NCI-H524 treated with DMSO at 0.1 percent for 48 hours (cell line): ENCODE data around the gene KATNIP.

Experiments
- DNase-seq: peaks from one replicate; lab custom pipeline; 2025; lab: John Stamatoyannopoulos, UW

The KATNIP gene

DNA sequence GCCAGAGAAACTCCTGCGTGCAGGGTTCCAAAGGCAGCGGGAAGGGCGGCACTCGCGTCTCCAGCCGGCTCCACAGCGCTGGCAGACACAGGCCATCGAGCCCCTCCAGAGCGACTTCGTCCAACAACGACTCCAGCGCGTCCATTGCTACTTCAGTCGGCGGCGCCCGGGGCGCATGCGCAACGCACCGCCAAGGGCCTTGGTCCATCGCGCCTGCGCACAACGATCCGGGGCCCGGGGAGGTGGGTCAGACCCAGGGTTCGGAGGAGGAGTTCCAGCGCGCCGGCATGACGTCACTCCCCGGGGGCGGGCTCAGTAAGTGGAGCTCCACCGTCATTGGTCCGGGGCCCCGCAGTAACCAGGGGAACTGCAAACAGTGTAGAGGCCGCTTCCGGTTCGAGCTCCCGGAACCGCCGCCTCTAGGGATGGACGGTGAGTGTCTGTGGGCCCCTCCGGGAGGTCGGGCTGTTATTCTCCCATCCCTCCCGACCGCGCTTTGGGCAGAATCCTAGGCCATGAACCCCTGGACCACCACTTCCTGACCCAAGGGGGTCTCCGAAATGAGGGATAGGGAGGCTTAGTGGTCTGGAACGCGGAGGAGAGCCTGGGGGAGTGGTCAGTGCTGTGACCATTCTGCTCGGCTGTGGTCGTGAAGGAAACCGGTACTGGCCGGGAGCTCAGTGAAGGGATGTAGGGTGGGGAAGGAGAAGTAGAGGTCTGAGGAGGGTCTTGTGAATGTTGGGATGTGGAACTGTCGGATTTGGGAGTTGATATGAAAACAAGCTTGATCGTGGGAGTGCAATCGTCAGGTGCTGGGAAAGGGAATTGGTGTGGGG, at the start of gene KATNIP, which contains the start of gene GTF3C1:
TSS of gene KATNIP (plus strand) at position 399 of the 836 bp plus-strand sequence. CDS start at position 426, 27 bp downstream.
TSS of gene GTF3C1 (minus strand) at position 168 of the 836 bp plus-strand sequence. CDS start at position 145, 23 bp downstream.
- DNase-seq: peak; percentile 91

GRCh38 chr16:27500801-27501200, 49.1 kb upstream of the KATNIP start:
- no peak for DNase-seq

DNA sequence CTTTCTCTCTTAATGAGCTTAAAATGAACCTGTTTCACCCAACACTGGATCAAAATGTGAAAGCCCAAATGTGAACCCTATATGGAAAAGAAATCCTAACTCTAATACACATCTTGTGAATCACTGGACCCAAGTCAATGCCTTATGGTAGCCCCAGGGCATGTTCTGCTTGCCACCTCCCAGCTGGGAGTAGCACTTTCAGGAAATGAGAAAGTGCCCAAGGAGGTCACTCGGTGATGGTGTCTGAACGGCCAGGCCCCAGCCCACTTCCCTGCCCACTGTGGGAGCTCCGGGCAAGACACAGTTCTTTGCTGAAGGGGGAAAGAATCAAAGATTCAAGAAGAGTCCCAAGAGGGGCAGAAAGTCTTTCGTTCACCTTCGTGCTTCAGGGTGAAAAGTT, 46.3 kb upstream of the KATNIP start:
- DNase-seq: no peak

DNA sequence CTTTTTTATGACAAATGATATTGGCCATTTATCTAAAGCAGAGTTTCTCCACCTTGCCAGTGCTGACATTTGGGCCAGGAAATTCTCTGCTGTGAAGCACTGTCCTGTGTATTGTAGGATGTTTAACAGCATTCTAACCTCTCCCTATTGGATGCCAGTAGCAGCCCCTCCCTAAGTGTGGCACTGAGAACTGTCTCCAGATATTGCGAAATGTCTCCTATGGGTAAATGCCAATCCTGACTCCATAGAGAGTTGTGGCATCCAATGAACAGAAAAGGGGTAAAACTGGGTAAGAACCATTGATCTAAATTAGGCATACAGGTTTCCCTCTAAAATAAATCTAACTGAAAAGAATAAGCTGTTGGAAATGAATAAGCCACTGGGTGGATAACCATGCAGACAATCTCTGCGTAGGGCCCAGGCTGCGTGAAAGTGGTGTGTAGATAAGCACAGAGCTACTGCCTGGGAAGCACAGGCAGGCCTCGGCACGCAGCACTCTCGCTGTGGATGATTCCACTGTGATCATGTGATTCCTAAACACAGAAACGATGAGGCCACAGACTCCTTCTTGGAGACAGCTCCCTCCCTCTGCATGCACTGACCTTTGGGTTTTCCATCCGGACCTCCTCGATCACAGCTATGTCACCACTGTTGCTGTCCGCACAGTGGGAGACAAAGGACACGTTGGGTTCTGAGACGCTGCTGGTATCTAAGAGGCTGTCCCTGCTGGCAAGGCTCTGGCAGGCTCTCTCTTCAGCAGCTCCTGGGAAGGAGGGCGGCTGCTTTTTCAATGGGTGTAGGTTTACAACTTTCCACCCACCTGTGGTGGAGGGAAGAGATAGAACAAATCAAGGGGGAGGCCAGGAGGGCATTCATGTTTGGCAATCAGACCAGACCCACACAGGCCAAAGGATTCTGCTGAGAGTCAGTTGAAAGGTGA, 44.4 kb upstream of the KATNIP start:
- DNase-seq: no peak

- DNase-seq: no peak
These were observed 43.2 kb upstream of the KATNIP start for GRCh38 chr16:27506771-27507170.

- no peak for DNase-seq
These were observed 41.5 kb upstream of the KATNIP start for GRCh38 chr16:27508476-27508875.

DNA sequence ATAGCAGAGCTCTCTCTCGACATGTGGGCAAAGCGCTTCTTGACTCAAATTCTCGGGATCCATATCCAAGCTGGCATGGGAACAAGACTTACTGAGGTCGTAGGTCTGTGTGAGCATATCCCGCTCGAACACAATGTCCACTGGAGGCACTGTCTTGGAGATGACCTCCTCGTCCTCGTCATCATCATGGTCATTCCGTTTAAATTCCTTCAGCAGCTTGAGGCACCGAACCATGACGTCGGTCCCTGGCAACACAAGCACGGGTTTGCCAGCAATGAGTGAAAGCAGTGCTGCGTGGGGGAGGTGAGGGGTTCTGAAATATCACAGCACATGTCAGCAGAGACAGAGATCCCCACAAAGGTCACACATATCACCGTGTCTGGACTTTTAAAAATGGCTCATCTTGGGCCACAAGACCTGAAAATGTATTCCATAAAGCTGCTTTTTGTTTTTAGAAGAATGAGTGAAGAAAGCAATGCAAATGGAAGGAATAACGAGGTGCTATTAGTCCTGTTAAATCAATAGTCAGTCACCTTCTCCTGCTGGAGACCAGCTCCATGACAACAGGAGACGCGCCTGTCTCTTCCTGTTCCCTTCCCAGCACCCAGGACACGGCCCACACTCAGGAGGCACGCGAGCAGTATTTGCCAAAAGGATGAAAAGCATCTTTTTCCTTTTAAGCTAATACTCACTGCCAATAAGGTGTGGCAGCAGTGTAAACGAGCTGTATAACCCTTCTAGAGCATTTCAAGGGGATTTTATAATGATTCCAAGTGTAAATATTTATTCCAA, 38.1 kb upstream of the KATNIP start:
- no peak for DNase-seq

DNA sequence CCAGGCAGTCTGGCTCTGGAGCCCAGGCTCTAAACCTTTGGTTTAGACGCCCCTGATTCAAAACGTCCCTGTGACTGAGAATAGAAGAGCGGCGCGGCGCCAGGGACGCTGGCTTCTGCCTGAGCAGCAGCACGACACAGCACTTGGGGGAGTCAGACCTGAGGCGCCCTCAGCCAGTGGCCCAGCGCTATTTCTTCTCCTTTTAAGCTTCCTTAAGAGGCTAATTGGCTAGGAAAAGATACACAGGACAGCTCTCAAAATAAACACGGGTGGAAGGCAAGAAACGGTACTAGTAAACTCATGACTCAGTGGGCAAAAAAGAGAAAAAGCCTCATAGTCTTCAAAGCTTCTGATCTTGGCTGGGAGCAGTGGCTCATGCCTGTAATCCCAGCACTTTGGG, 35.1 kb upstream of the KATNIP start:
- no peak for DNase-seq

- no peak for DNase-seq
These were observed 34.0 kb upstream of the KATNIP start for GRCh38 chr16:27515874-27516353.

DNA sequence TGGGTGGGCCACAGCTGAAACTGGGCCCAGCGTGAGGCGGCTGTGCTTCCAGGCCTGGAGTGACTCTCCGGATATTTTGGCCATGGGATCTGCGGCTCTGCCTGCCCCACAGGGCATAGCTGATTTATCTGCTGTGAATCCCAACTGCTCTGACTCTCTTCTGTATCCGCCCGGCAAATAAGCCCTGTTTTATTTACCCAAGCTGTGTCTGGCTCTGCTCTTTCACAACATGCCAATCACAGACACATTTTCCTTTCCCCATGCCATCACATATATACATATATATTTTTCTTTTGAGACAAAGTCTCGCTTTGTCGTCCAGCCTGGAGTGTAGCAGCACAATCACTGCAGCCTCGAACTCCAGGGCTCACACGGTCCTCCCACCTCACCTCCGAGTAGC, 33.6 kb upstream of the KATNIP start:
- DNase-seq: no peak

- no peak for DNase-seq
These were observed 32.3 kb upstream of the KATNIP start for GRCh38 chr16:27517664-27518063.

GRCh38 chr16:27518226-27518625, 31.7 kb upstream of the KATNIP start:
- DNase-seq: no peak

DNA sequence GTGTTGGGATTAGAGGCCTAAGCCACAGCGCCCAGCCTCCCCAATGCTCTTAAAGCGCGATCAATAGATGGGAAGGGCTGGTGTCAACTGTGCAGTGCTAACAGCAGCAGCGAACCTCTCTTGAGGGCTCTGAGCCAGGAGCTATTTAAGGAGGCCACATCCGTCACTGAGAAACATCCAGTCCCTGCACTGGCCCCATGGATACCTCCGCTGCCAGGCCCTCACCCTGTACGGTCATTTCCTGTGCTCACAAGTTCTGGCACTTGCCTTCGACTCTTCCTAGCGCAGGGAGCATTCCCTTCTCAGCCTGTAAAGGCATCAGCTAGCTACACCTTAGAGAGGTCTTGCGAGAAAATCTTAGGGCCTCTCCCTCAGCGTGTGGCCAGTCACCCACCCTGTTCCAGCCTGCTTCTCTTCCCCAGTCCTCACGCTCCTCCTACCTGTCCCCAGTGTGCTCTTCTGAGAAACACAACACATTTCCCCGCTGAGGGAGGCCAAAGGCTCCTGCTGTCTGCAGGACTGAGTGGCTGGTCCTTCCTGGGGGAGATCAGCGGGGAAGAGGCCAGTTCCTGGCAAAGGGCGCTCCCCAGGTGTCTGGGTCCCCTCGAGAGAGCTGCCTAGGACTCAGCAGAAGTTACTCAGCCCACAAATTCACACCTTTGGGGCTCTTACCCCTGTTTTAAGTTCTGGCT, 28.8 kb upstream of the KATNIP start:
- DNase-seq: no peak

- DNase-seq: no peak
These were observed 27.7 kb upstream of the KATNIP start for GRCh38 chr16:27522173-27522707.

DNA sequence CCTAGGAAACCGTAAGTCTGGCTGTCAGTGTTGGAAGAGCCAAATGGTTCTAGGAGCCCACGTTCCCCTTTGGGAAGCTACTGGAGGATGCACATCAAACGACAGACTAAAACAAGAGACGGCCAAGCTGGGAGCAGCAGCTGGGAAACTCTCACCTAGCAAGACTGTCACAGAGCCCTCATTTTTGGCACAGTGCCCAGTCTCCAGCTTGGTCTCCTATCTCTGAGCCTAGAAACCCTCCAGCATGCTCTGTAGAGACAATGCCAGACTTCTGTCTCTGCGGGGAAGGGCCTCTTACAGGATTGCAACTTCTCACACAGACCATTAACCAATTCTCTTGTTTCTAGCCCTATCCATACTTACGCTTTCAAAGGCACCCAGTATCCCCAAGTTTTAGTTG, 23.8 kb upstream of the KATNIP start:
- DNase-seq: peak; percentile 88

DNA sequence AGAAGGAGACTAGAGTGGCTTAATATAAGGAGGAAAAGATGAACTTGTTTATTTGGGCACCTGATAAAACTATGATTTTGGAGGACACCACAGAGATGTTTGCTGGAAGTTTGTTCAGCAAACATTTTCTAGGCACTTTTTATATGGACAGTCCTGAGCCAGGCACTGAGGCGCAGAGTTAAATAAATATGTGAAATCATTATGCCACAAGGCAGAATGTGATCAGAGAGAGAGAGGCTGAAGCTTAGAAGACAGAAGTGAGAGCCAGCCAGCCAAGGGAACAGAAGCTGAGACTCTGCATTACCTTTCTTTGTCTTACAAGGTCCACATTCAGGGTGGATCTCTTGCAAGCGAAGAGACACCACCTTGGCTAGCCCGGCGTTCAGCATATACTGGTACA, 21.6 kb upstream of the KATNIP start:
- DNase-seq: no peak

DNA sequence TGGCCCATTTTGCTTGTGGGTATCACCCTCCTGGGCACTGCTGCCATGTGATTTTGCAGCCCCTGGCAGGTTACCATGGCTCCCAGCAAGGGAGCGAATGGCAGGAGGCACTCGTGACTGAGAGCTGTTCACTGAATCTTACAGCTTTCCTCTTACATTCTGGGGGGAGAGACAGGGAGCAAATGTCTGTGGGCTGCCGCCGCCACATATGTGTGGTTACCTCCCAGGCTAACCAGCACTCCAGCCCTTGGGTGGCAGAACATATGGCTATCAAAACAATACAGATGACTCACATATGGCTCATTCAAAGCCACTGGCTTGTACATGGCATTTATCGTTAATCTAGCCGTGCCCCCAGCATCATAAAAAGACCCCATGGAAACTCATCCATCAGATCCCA, 20.0 kb upstream of the KATNIP start:
- DNase-seq: peak; percentile 99

GRCh38 chr16:27531186-27531585, 18.8 kb upstream of the KATNIP start:
- peak; percentile 46 for DNase-seq

DNA sequence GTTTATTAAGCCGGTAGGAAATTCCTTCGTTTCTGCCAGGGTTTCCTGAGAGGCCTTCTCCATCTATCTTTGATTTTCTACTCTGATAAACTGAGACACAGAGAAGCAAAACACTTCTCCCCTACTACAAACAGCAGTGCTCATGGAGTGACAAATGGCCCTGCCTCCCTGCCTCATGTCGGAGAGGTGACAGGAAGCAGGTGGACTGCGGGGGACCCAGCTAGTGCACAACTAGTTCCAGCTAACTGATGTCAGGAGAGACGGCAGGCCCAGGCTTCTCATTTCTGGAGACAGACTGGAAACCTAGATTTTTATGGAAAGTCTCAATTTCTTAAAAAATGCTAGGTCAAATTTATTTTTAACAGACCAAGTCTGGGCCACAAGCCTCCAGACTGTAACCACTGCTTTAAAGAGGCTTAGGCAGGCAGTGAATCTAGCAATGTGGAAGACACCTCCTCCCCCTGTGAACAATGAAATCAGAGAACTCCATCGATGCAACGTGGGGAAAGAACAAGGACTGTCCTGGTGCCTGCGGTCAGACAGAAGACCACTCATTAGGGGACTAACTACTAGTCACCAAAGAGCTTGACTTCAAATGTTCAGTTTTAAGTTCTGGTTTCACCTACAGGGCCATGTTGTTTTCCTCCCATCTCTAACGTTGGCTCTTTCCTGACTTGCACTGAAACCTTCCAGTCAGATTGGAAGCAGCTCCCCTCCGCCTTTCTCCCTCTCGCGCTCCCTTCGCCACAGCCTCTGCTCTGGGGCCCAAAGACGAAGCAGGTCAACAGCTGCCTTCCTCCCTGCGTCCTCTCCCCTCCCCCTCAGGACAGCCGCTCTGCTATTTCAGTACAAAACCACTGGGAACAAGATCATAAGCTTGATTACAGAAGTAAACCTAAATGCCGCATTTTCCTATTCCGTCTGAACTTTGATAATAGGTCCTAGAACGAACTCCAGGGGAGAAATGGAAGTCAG, 17.8 kb upstream of the KATNIP start:
- no peak for DNase-seq

DNA sequence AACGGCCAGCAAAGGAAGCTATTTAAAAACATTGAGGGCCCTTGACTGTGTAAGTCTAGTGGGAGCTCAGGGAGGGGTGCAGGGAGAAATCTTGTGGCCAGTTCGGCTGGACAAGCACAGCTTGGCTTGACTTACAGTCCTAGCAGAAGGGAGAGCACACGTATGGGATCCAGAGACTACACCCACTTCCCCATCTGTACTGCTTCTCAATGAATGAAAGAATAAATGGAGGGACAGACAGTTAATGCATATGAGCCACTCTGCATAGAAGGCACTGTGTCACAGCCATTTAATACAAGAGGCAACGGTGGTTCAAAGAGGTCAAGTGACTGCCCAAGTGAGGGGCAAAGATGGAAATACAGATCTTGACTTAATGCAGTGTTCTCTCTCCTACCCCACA, 15.7 kb upstream of the KATNIP start:
- DNase-seq: no peak
